ENCODE measurements around the gene SMIM13.

Gene SMIM13

DNA sequence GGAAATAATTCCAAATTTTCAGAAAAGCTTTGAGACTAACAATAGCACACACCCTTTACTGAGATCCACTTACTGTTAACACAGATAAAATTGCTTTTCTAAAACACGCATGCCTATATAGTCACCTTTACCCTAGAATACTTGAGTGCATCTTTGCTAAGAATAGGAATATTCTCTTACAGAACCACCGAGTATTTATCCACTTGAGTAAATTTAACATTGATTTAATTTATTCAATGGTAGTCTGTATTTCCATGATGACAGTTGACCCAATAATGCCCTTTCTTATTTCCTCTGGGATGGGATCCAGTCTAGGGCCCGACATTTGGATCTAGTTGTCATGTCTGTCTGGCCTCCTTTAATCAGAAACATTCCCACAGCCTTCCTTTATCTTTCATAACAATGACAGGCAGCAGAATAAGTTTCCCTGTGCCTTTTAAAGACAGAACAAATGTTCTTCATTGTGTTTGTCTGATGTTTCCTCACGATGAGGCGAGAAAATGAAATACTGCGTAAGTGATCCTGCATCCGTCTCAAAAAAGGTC lies 74.5 kb downstream of the SMIM13 start:
- H3K4me3 ChIP-seq (replicated peaks; ENCODE audit: low read depth, low read length) = no peak overlapping the region
- TF ChIP-seq CTCF (IDR thresholded peaks at IDR 0.05; ENCODE audit: insufficient read depth, low read length, poor library complexity, severe bottlenecking) = no peak
- no peaks in the 10 kb centered on the region for H3K27me3 ChIP-seq (replicated peaks; ENCODE audit: control insufficient read depth, insufficient read depth, low read length)
- H3K36me3 ChIP-seq (ENCODE audit: control insufficient read depth, insufficient read depth, low read length) = no peaks in the 10 kb centered on the region
- no peak for DNase-seq (ENCODE audit: extremely low read depth, insufficient read length)

GRCh38 chr6:11171952-11172351 lies 78.3 kb downstream of the SMIM13 start:
- DNase-seq (ENCODE audit: extremely low read depth, insufficient read length) = no peak
- Histone ChIP-seq H3K4me3 (replicated peaks; ENCODE audit: low read depth, low read length) (no peak overlapping the region), H3K36me3 (ENCODE audit: control insufficient read depth, insufficient read depth, low read length) (no peaks in the 10 kb centered on the region), H3K27me3 (replicated peaks; ENCODE audit: control insufficient read depth, insufficient read depth, low read length) (no peaks in the 10 kb centered on the region)
- TF ChIP-seq CTCF (IDR thresholded peaks at IDR 0.05; ENCODE audit: insufficient read depth, low read length, poor library complexity, severe bottlenecking) = no peak

DNA sequence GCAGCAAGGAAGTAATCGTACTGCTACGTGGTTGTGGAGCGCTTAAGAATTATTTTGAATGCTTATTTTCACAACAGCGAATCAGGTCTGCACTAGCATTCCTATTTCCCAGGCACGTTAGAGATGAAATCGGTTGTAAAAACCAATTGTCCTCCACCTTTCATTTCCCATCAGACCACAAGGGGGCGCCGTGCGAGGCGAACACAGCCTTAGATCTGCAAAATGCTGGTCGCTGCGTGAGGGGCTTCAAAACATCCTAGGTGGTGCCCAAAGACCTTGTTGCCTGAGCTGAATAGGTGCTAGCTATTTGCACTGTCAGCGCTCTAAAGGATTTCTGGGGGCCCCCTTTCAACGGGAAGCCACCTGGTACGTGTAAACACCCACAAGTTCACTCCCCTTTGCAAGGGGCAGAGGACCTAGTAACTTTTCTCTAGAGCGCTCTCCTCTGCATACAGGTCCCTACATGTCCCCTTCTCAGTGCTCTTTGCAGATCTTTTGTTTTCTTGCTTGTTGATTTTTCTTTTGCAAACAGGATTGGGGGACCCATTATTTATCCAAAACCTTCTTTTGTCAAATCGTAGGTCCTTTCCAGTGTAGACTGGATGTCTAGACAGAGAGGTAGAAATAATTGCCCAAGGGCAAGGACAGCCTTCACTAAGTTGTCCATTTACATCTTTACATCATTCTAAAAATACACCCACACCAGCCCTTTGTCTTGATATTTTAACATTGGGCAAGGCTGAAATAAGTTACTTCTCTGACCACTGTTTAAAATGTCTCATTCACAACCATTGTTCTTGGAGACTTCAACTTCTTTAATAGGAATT lies 79.1 kb downstream of the SMIM13 start:
- TF ChIP-seq CTCF (IDR thresholded peaks at IDR 0.05; ENCODE audit: insufficient read depth, low read length, poor library complexity, severe bottlenecking) = peak; percentile 87
- no peaks in the 10 kb centered on the region for H3K36me3 ChIP-seq (ENCODE audit: control insufficient read depth, insufficient read depth, low read length)
- peak; percentile 22 for DNase-seq (ENCODE audit: extremely low read depth, insufficient read length)
- H3K4me3 ChIP-seq (replicated peaks; ENCODE audit: low read depth, low read length) = no peak overlapping the region
- H3K27me3 ChIP-seq (replicated peaks; ENCODE audit: control insufficient read depth, insufficient read depth, low read length) = no peaks in the 10 kb centered on the region

GRCh38 chr6:11174242-11174611 lies 80.6 kb downstream of the SMIM13 start:
- TF ChIP-seq CTCF (IDR thresholded peaks at IDR 0.05; ENCODE audit: insufficient read depth, low read length, poor library complexity, severe bottlenecking) = no peak
- DNase-seq (ENCODE audit: extremely low read depth, insufficient read length) = no peak
- H3K4me3 ChIP-seq (replicated peaks; ENCODE audit: low read depth, low read length) = no peak overlapping the region
- no peaks in the 10 kb centered on the region for H3K36me3 ChIP-seq (ENCODE audit: control insufficient read depth, insufficient read depth, low read length)
- H3K27me3 ChIP-seq (replicated peaks; ENCODE audit: control insufficient read depth, insufficient read depth, low read length) = no peaks in the 10 kb centered on the region

DNA sequence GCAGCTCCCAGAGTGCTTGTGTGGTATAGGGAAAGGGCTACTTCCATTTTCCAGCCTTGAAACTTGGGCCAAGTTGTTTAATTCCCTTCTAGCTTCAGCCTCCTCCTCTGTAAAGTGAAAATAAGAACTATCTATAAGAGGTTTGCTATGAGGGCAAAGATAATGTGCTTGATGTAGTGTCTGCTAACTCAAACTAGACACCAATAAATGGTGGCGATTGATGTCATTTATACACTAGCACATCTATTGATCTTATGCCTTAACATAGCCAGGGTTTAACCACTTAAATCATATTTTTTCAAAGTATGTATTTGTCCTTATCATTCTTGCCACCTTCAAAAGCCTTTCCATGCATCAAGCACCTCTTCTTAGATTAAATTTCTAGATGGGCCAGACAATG lies 83.6 kb downstream of the SMIM13 start:
- no peak for DNase-seq (ENCODE audit: extremely low read depth, insufficient read length)
- Histone ChIP-seq H3K27me3 (replicated peaks; ENCODE audit: control insufficient read depth, insufficient read depth, low read length) (no peaks in the 10 kb centered on the region), H3K4me3 (replicated peaks; ENCODE audit: low read depth, low read length) (no peak overlapping the region), H3K36me3 (ENCODE audit: control insufficient read depth, insufficient read depth, low read length) (no peaks in the 10 kb centered on the region)
- TF ChIP-seq CTCF (IDR thresholded peaks at IDR 0.05; ENCODE audit: insufficient read depth, low read length, poor library complexity, severe bottlenecking) = no peak
